Transverse colon (tissue), 4 donors: Measurements from ENCODE around the gene DSEL.

Source experiments
- POLR2AphosphoS5 ChIP-seq, 3 donors: sonication (generic); formaldehyde crosslinking; IDR thresholded peaks; one replicate each; pipeline ENCODE4 v1.6.1; 2016; ENCODE audit warnings: antibody characterized with exemption in 3 of 3
- TF ChIP-seq, protein P1 (sequence below), 5 experiments: fragments of 200-600 bp in 3 of 5; fragments of 450-650 bp in 2 of 5; sonication (generic) in 3 of 5; IDR thresholded peaks; 1 replicate in 2 of 5; 2 replicates in 3 of 5; pipeline ENCODE4 v1.5.1; 2016 to 2017; ENCODE audit warnings: antibody characterized with exemption in 5 of 5, inconsistent platforms in 3 of 5, mild to moderate bottlenecking in 2 of 5, moderate library complexity in 1 of 5

- TF ChIP-seq, protein P1, sequence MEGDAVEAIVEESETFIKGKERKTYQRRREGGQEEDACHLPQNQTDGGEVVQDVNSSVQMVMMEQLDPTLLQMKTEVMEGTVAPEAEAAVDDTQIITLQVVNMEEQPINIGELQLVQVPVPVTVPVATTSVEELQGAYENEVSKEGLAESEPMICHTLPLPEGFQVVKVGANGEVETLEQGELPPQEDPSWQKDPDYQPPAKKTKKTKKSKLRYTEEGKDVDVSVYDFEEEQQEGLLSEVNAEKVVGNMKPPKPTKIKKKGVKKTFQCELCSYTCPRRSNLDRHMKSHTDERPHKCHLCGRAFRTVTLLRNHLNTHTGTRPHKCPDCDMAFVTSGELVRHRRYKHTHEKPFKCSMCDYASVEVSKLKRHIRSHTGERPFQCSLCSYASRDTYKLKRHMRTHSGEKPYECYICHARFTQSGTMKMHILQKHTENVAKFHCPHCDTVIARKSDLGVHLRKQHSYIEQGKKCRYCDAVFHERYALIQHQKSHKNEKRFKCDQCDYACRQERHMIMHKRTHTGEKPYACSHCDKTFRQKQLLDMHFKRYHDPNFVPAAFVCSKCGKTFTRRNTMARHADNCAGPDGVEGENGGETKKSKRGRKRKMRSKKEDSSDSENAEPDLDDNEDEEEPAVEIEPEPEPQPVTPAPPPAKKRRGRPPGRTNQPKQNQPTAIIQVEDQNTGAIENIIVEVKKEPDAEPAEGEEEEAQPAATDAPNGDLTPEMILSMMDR (IDR thresholded peaks at IDR 0.05): no peak
- no peak for TF ChIP-seq POLR2AphosphoS5 (IDR thresholded peaks at IDR 0.05)
These were observed 20.1 kb downstream of the DSEL start for GRCh38 chr18:67496469-67496868.
